ENCODE measurements around the gene SFXN2. TPM values are rescaled to one million over a fixed set of nuclear protein-coding genes. Genes with fewer than 3 reads are reported as not detected.
A peak's percentile ranks its signal among the peaks of the same experiment; 100 is the strongest.

The SFXN2 gene
- total and polyA plus RNA-seq, 2 donors (not counting 1 experiment from before 2014, with no cell fraction given), result 3.1 to 6.5 TPM

GRCh38 chr10:102775201-102775934 is 60.9 kb downstream of the SFXN2 start:
- Histone ChIP-seq H4K20me1 (ENCODE audit: control insufficient read depth, extremely low read depth, insufficient read depth, low read length) (no peaks in the 10 kb centered on the region), H3K27ac (ENCODE audit: insufficient read depth, low read length) (peak overlapping the region; percentile 68), H3K36me3 (ENCODE audit: control insufficient read depth, insufficient read depth, low read length) (no peaks in the 10 kb centered on the region), H3K27me3 (ENCODE audit: control insufficient read depth, insufficient read depth, low read length) (no peaks in the 10 kb centered on the region), H3K4me3 (replicated peaks in 1 of 4; ENCODE audit: control extremely low read depth in 1 of 4, insufficient read depth in 1 of 4, low read depth in 3 of 4, low read length in 4 of 4) (peak overlapping the region in 1 of 4 experiments; percentile 48), H3K4me1 (ENCODE audit: control insufficient read depth, extremely low read depth, insufficient read depth, low read length) (peaks cover 32% of the 10 kb centered on the region), H3K4me2 (ENCODE audit: extremely low read depth, insufficient read depth, low read length) (peak overlapping the region; percentile 85), H3K9ac (ENCODE audit: insufficient read depth, low read length) (peak overlapping the region; percentile 11), H2AFZ (ENCODE audit: low read length) (no peak overlapping the region), H3K9me3 (ENCODE audit: control insufficient read depth, insufficient read depth, low read depth, low read length) (no peaks in the 10 kb centered on the region), H3K79me2 (ENCODE audit: control insufficient read depth, insufficient read depth, low read length) (peaks cover 13% of the 10 kb centered on the region)
- TF ChIP-seq EZH2 (IDR thresholded peaks at IDR 0.05; ENCODE audit: low read length, missing control alignments) (no peak), CTCF (conservative IDR thresholded peaks at IDR 0.05 in 1 of 2, IDR thresholded peaks at IDR 0.05 in 1 of 2; ENCODE audit: low read depth in 1 of 2, low read length in 2 of 2) (no peak)
- peak in 1 of 2 donors; percentile 29 for DNase-seq (ENCODE audit: low read depth in 2 of 2)

GRCh38 chr10:102775935-102776669 is 61.7 kb downstream of the SFXN2 start:
- no peaks in the 10 kb centered on the region for H3K27me3 ChIP-seq (ENCODE audit: control insufficient read depth, insufficient read depth, low read length)
- peak; percentile 74 to 94 for DNase-seq (ENCODE audit: low read depth in 2 of 2)
- H3K36me3 ChIP-seq (ENCODE audit: control insufficient read depth, insufficient read depth, low read length), result no peaks in the 10 kb centered on the region
- H2AFZ ChIP-seq (ENCODE audit: low read length), result no peak overlapping the region
- no peaks in the 10 kb centered on the region for H4K20me1 ChIP-seq (ENCODE audit: control insufficient read depth, extremely low read depth, insufficient read depth, low read length)
- no peaks in the 10 kb centered on the region for H3K9me3 ChIP-seq (ENCODE audit: control insufficient read depth, insufficient read depth, low read depth, low read length)
- TF ChIP-seq EZH2 (IDR thresholded peaks at IDR 0.05; ENCODE audit: low read length, missing control alignments) (no peak), CTCF (conservative IDR thresholded peaks at IDR 0.05 in 1 of 2, IDR thresholded peaks at IDR 0.05 in 1 of 2; ENCODE audit: low read depth in 1 of 2, low read length in 2 of 2) (no peak)
- H3K4me2 ChIP-seq (ENCODE audit: extremely low read depth, insufficient read depth, low read length), result peak overlapping the region; percentile 85
- peak overlapping the region; percentile 68 for H3K27ac ChIP-seq (ENCODE audit: insufficient read depth, low read length)
- peak overlapping the region; percentile 33 for H3K9ac ChIP-seq (ENCODE audit: insufficient read depth, low read length)
- H3K4me3 ChIP-seq (replicated peaks in 1 of 4; ENCODE audit: control extremely low read depth in 1 of 4, insufficient read depth in 1 of 4, low read depth in 3 of 4, low read length in 4 of 4), result peak overlapping the region; percentile 3 to 48 (median 24)
- peaks cover 32% of the 10 kb centered on the region for H3K4me1 ChIP-seq (ENCODE audit: control insufficient read depth, extremely low read depth, insufficient read depth, low read length)
- peaks cover 11% of the 10 kb centered on the region for H3K79me2 ChIP-seq (ENCODE audit: control insufficient read depth, insufficient read depth, low read length)

- peak overlapping the region; percentile 68 for H3K27ac ChIP-seq (ENCODE audit: insufficient read depth, low read length)
- H3K4me3 ChIP-seq (replicated peaks in 1 of 4; ENCODE audit: control extremely low read depth in 1 of 4, insufficient read depth in 1 of 4, low read depth in 3 of 4, low read length in 4 of 4), result peak overlapping the region in 2 of 4 experiments; percentile 39 to 48
- peak; percentile 96 to 100 for DNase-seq (ENCODE audit: low read depth in 2 of 2)
- H3K36me3 ChIP-seq (ENCODE audit: control insufficient read depth, insufficient read depth, low read length), result no peaks in the 10 kb centered on the region
- H3K4me2 ChIP-seq (ENCODE audit: extremely low read depth, insufficient read depth, low read length), result peak overlapping the region; percentile 85
- TF ChIP-seq EZH2 (IDR thresholded peaks at IDR 0.05; ENCODE audit: low read length, missing control alignments) (no peak), CTCF (conservative IDR thresholded peaks at IDR 0.05 in 1 of 2, IDR thresholded peaks at IDR 0.05 in 1 of 2; ENCODE audit: low read depth in 1 of 2, low read length in 2 of 2) (no peak)
- peaks cover 38% of the 10 kb centered on the region for H3K4me1 ChIP-seq (ENCODE audit: control insufficient read depth, extremely low read depth, insufficient read depth, low read length)
- no peaks in the 10 kb centered on the region for H3K27me3 ChIP-seq (ENCODE audit: control insufficient read depth, insufficient read depth, low read length)
- H4K20me1 ChIP-seq (ENCODE audit: control insufficient read depth, extremely low read depth, insufficient read depth, low read length), result no peaks in the 10 kb centered on the region
- peak overlapping the region; percentile 33 for H3K9ac ChIP-seq (ENCODE audit: insufficient read depth, low read length)
- no peaks in the 10 kb centered on the region for H3K9me3 ChIP-seq (ENCODE audit: control insufficient read depth, insufficient read depth, low read depth, low read length)
- H3K79me2 ChIP-seq (ENCODE audit: control insufficient read depth, insufficient read depth, low read length), result peaks cover 13% of the 10 kb centered on the region
- H2AFZ ChIP-seq (ENCODE audit: low read length), result no peak overlapping the region
Observed at GRCh38 chr10:102776779-102777456, 62.5 kb downstream of the SFXN2 start.

All from fibroblast of lung (primary cell).